GM23248 (cell line): ENCODE data around the gene GFPT1. TPM values are rescaled to one million over a fixed set of nuclear protein-coding genes. Genes with fewer than 3 reads are reported as not detected.

Experiments used
- DNase-seq: peaks from one replicate; pipeline ENCODE4 v3.0.0-alpha.2; 2015
- H2AFZ ChIP-seq: fragments of 200-600 bp; sonication (generic); 2 replicates; pipeline ENCODE4 v1.6.1; 2016; ENCODE audit warnings: antibody characterized with exemption
- H3F3A ChIP-seq: fragments of 200-600 bp; sonication (generic); 2 replicates; pipeline ENCODE4 v1.6.1; 2016; ENCODE audit warnings: mild to moderate bottlenecking, antibody characterized with exemption, mixed run types; ENCODE audit not compliant: insufficient read depth
- H3K27ac ChIP-seq: fragments of 200-600 bp; sonication (generic); 2 replicates; pipeline ENCODE4 v1.5.1; 2016; ENCODE audit warnings: mild to moderate bottlenecking
- H3K27me3 ChIP-seq: fragments of 200-600 bp; sonication (generic); replicated peaks from 2 replicates; pipeline ENCODE4 v1.6.1; 2016; ENCODE audit warnings: mild to moderate bottlenecking; ENCODE audit not compliant: insufficient read depth
- H3K36me3 ChIP-seq: fragments of 200-600 bp; sonication (generic); 2 replicates; pipeline ENCODE4 v1.6.1; 2016; ENCODE audit warnings: low read depth, mild to moderate bottlenecking
- H3K4me1 ChIP-seq: fragments of 200-600 bp; sonication (generic); 2 replicates; pipeline ENCODE4 v1.6.1; 2016; ENCODE audit warnings: mild to moderate bottlenecking; ENCODE audit not compliant: insufficient read depth
- H3K4me2 ChIP-seq: fragments of 200-600 bp; sonication (generic); one replicate; pipeline ENCODE4 v1.6.1; 2016; ENCODE audit warnings: mild to moderate bottlenecking; ENCODE audit not compliant: unreplicated experiment
- H3K4me3 ChIP-seq: fragments of 200-600 bp; sonication (generic); 2 replicates; pipeline ENCODE4 v1.5.1; 2016; ENCODE audit warnings: mild to moderate bottlenecking
- H3K79me2 ChIP-seq: fragments of 200-600 bp; sonication (generic); 2 replicates; pipeline ENCODE4 v1.6.1; 2016; ENCODE audit warnings: mild to moderate bottlenecking; ENCODE audit not compliant: insufficient read depth
- H3K9ac ChIP-seq: fragments of 200-600 bp; sonication (generic); 2 replicates; pipeline ENCODE4 v1.6.1; 2016; ENCODE audit warnings: mild to moderate bottlenecking
- H3K9me2 ChIP-seq: fragments of 200-600 bp; sonication (generic); 2 replicates; pipeline ENCODE4 v1.6.1; 2016; ENCODE audit warnings: mixed run types, mild to moderate bottlenecking, moderate library complexity; ENCODE audit not compliant: insufficient read depth
- H3K9me3 ChIP-seq: fragments of 200-600 bp; sonication (generic); one replicate; pipeline ENCODE4 v1.6.1; 2017; ENCODE audit warnings: low read depth
- H4K20me1 ChIP-seq: fragments of 200-600 bp; sonication (generic); 2 replicates; pipeline ENCODE4 v1.6.0; 2016; ENCODE audit not compliant: insufficient read depth
- EZH2 ChIP-seq: fragments of 200-600 bp; sonication (generic); IDR thresholded peaks from 2 replicates; pipeline ENCODE4 v1.6.1; 2018; ENCODE audit warnings: antibody characterized with exemption, mild to moderate bottlenecking; ENCODE audit not compliant: insufficient read depth, poor library complexity, severe bottlenecking
- EZH2phosphoT487 ChIP-seq: fragments of 200-600 bp; sonication (generic); IDR thresholded peaks from 2 replicates; pipeline ENCODE4 v1.6.1; 2018; ENCODE audit warnings: antibody characterized with exemption, moderate library complexity, mild to moderate bottlenecking, low read depth; ENCODE audit not compliant: insufficient read depth
- WGBS, 2 experiments: methylation state at CpG; one replicate each; pipeline ENCODE4 v1.1.6; 2015 to 2017; ENCODE audit warnings: low lambda C conversion rate in 2 of 2, low coverage in 1 of 2; ENCODE audit errors: missing lambda C conversion rate in 2 of 2; 5-methylcytosine and 5-hydroxymethylcytosine counted together
- in situ Hi-C: fragments of 300-500 bp; cut with MboI; formaldehyde crosslinking; loops from 2 replicates; pipeline ENCODE4 v1.15.0; 2020
- polyA plus RNA-seq: library from polyadenylated mRNA; unstranded; fragments of >200 nt; fragmentation: Nextera tagmentation; extraction: Ambion mirVana; gene quantifications from 2 replicates; pipeline ENCODE4 v1.2.1, GENCODE V29; 2016
- total RNA-seq: library from RNA; depleted of rRNA; stranded (reverse); fragments of >200 nt; shearing (Covaris generic); gene quantifications from 2 replicates; pipeline ENCODE4 v1.2.3, GENCODE V29; 2014

Gene GFPT1
- total and polyA plus RNA-seq, 2 experiments from 2014 or later: 53.3 to 115 TPM

GRCh38 chr2:69279211-69279610 is 107.8 kb downstream of the GFPT1 start:
- TF ChIP-seq EZH2 (no peak), EZH2phosphoT487 (no peak)
- Histone ChIP-seq H3K9ac (no peak overlapping the region), H3K4me1 (no peaks in the 10 kb centered on the region), H3K4me3 (no peak overlapping the region), H2AFZ (no peak overlapping the region), H4K20me1 (no peaks in the 10 kb centered on the region), H3K79me2 (no peaks in the 10 kb centered on the region), H3K9me3 (no peaks in the 10 kb centered on the region), H3K27ac (no peak overlapping the region), H3K4me2 (no peak overlapping the region), H3K9me2 (no peaks in the 10 kb centered on the region), H3F3A (no peaks in the 10 kb centered on the region), H3K27me3 (no peaks in the 10 kb centered on the region), H3K36me3 (no peaks in the 10 kb centered on the region)
- DNase-seq: no peak
- 53 to 65% methylated on average over 2 of the region's 2 CpGs for WGBS, 2 experiments
- in situ Hi-C loops: no loop called here

- TF ChIP-seq EZH2phosphoT487 (no peak), EZH2 (no peak)
- Histone ChIP-seq H3F3A (no peaks in the 10 kb centered on the region), H3K9ac (no peak overlapping the region), H3K27ac (no peak overlapping the region), H3K79me2 (no peaks in the 10 kb centered on the region), H4K20me1 (no peaks in the 10 kb centered on the region), H3K36me3 (no peaks in the 10 kb centered on the region), H3K9me2 (no peaks in the 10 kb centered on the region), H3K4me1 (no peaks in the 10 kb centered on the region), H3K9me3 (no peaks in the 10 kb centered on the region), H3K4me2 (no peak overlapping the region), H3K27me3 (no peaks in the 10 kb centered on the region), H2AFZ (no peak overlapping the region), H3K4me3 (no peak overlapping the region)
- DNase-seq: no peak
- 84 to 91% methylated on average over 5 of the region's 5 CpGs for WGBS, 2 experiments
- in situ Hi-C loops: no loop called here
These were observed 108.7 kb downstream of the GFPT1 start for GRCh38 chr2:69278366-69278765.

- TF ChIP-seq EZH2phosphoT487 (no peak), EZH2 (no peak)
- Histone ChIP-seq H3K9ac (no peak overlapping the region), H3K4me2 (no peak overlapping the region), H4K20me1 (no peaks in the 10 kb centered on the region), H3K36me3 (no peaks in the 10 kb centered on the region), H3K9me2 (no peaks in the 10 kb centered on the region), H3F3A (peaks cover 23% of the 10 kb centered on the region), H3K9me3 (no peaks in the 10 kb centered on the region), H3K27me3 (no peaks in the 10 kb centered on the region), H3K4me1 (peaks cover 18% of the 10 kb centered on the region), H3K27ac (no peak overlapping the region), H3K79me2 (no peaks in the 10 kb centered on the region), H3K4me3 (no peak overlapping the region), H2AFZ (no peak overlapping the region)
- no peak for DNase-seq
- in situ Hi-C loops: no loop called here
- 88 to 100% methylated on average over 1 of the region's 1 CpG for WGBS, 2 experiments
These were observed 111.5 kb downstream of the GFPT1 start for GRCh38 chr2:69275490-69275889.

GRCh38 chr2:69272803-69273471 is 114.1 kb downstream of the GFPT1 start:
- H3K79me2 ChIP-seq: no peaks in the 10 kb centered on the region
- 82 to 84% methylated on average over 9 of the region's 9 CpGs for WGBS, 2 experiments
- H3K27ac ChIP-seq: no peak overlapping the region
- no peaks in the 10 kb centered on the region for H4K20me1 ChIP-seq
- H3K4me1 ChIP-seq: peaks cover 18% of the 10 kb centered on the region
- no peak overlapping the region for H3K4me2 ChIP-seq
- no peaks in the 10 kb centered on the region for H3K9me2 ChIP-seq
- peaks cover 24% of the 10 kb centered on the region for H3F3A ChIP-seq
- in situ Hi-C loops: no loop called here
- H3K4me3 ChIP-seq: no peak overlapping the region
- H3K9ac ChIP-seq: no peak overlapping the region
- no peak for TF ChIP-seq EZH2
- no peak for TF ChIP-seq EZH2phosphoT487
- no peak overlapping the region for H2AFZ ChIP-seq
- H3K36me3 ChIP-seq: no peaks in the 10 kb centered on the region
- no peak for DNase-seq
- H3K9me3 ChIP-seq: no peaks in the 10 kb centered on the region
- H3K27me3 ChIP-seq: no peaks in the 10 kb centered on the region
